ENCODE data around the gene FLNC.

FLNC gene

GRCh38 chr7:128847721-128848211 lies 17.6 kb downstream of the FLNC start:
- DNase-seq (ENCODE audit: low spot score) = no peak
- no peak for TF ChIP-seq CTCF (IDR thresholded peaks at IDR 0.05; ENCODE audit: extremely low read depth, missing control alignments)

- DNase-seq (ENCODE audit: low spot score) = no peak
- TF ChIP-seq CTCF (IDR thresholded peaks at IDR 0.05; ENCODE audit: extremely low read depth, missing control alignments) = no peak
Measured at GRCh38 chr7:128848289-128849155, 18.3 kb downstream of the FLNC start.

- no peak for TF ChIP-seq CTCF (IDR thresholded peaks at IDR 0.05; ENCODE audit: extremely low read depth, missing control alignments)
- DNase-seq (ENCODE audit: low spot score) = no peak
Measured at GRCh38 chr7:128849156-128849515, 18.9 kb downstream of the FLNC start.

- no peak for DNase-seq (ENCODE audit: low spot score)
- TF ChIP-seq CTCF (IDR thresholded peaks at IDR 0.05; ENCODE audit: extremely low read depth, missing control alignments) = no peak
Measured at GRCh38 chr7:128849804-128850490, 19.7 kb downstream of the FLNC start.

- DNase-seq (ENCODE audit: low spot score) = no peak
- no peak for TF ChIP-seq CTCF (IDR thresholded peaks at IDR 0.05; ENCODE audit: extremely low read depth, missing control alignments)
Measured at GRCh38 chr7:128852537-128853254, 22.5 kb downstream of the FLNC start.

- no peak for TF ChIP-seq CTCF (IDR thresholded peaks at IDR 0.05; ENCODE audit: extremely low read depth, missing control alignments)
- no peak for DNase-seq (ENCODE audit: low spot score)
Measured at GRCh38 chr7:128853799-128854198, 23.6 kb downstream of the FLNC start.
